ENCODE measurements around the gene WSB1. TPM values are rescaled to one million over a fixed set of nuclear protein-coding genes. Genes with fewer than 3 reads are reported as not detected.

Gene WSB1
- total RNA-seq, 1 donor from 2014 or later, result 177 TPM

GRCh38 chr17:27315796-27316465 lies 22.0 kb downstream of the WSB1 start:
- no peak for DNase-seq (ENCODE audit: low spot score)

GRCh38 chr17:27318228-27318627 lies 24.3 kb downstream of the WSB1 start:
- DNase-seq (ENCODE audit: low spot score), result peak; percentile 16

- DNase-seq (ENCODE audit: low spot score), result peak; percentile 8
Observed at GRCh38 chr17:27318633-27319032, 24.7 kb downstream of the WSB1 start.

- DNase-seq (ENCODE audit: low spot score), result peak; percentile 68
Observed at GRCh38 chr17:27319541-27320221, 25.8 kb downstream of the WSB1 start.

- peak; percentile 8 for DNase-seq (ENCODE audit: low spot score)
Observed at GRCh38 chr17:27320222-27320560, 26.3 kb downstream of the WSB1 start.

- no peak for DNase-seq (ENCODE audit: low spot score)
Observed at GRCh38 chr17:27321372-27321771, 27.5 kb downstream of the WSB1 start.

- peak; percentile 6 for DNase-seq (ENCODE audit: low spot score)
Observed at GRCh38 chr17:27322026-27322425, 28.1 kb downstream of the WSB1 start.

- peak; percentile 9 for DNase-seq (ENCODE audit: low spot score)
Observed at GRCh38 chr17:27322690-27323508, 29.0 kb downstream of the WSB1 start.

GRCh38 chr17:27323538-27324215 lies 29.8 kb downstream of the WSB1 start:
- DNase-seq (ENCODE audit: low spot score), result peak; percentile 79

GRCh38 chr17:27324771-27325339 lies 30.9 kb downstream of the WSB1 start:
- DNase-seq (ENCODE audit: low spot score), result peak; percentile 9

- peak; percentile 59 for DNase-seq (ENCODE audit: low spot score)
Observed at GRCh38 chr17:27326051-27326450, 32.1 kb downstream of the WSB1 start.

- DNase-seq (ENCODE audit: low spot score), result no peak
Observed at GRCh38 chr17:27326585-27326984, 32.7 kb downstream of the WSB1 start.

- DNase-seq (ENCODE audit: low spot score), result peak; percentile 9
Observed at GRCh38 chr17:27327397-27327796, 33.5 kb downstream of the WSB1 start.

- peak; percentile 20 for DNase-seq (ENCODE audit: low spot score)
Observed at GRCh38 chr17:27327871-27328270, 34.0 kb downstream of the WSB1 start.

- DNase-seq (ENCODE audit: low spot score), result peak; percentile 8
Observed at GRCh38 chr17:27328686-27329085, 34.8 kb downstream of the WSB1 start.

GRCh38 chr17:27329146-27329805 lies 35.4 kb downstream of the WSB1 start:
- DNase-seq (ENCODE audit: low spot score), result no peak

GRCh38 chr17:27332047-27332393 lies 38.1 kb downstream of the WSB1 start:
- no peak for DNase-seq (ENCODE audit: low spot score)

GRCh38 chr17:27332485-27333409 lies 38.8 kb downstream of the WSB1 start:
- DNase-seq (ENCODE audit: low spot score), result peak; percentile 98

- DNase-seq (ENCODE audit: low spot score), result no peak
Observed at GRCh38 chr17:27333410-27333980, 39.6 kb downstream of the WSB1 start.

GRCh38 chr17:27336184-27336583 lies 42.3 kb downstream of the WSB1 start:
- no peak for DNase-seq (ENCODE audit: low spot score)

All from mucosa of gallbladder (tissue), 1 donor.